ENCODE results near the gene FADD. TPM values are rescaled to one million over a fixed set of nuclear protein-coding genes. Genes with fewer than 3 reads are reported as not detected.

The FADD gene
- total RNA-seq: 10 to 100 TPM; 11.1 to 11.3 TPM
- long read RNA-seq, transcript FADD-201 (2 exons, 1,841 nt): major isoform, 24 of 25 reads
- long read RNA-seq, partial matches to known transcripts: 0 of 25 reads
- long read RNA-seq, other reads (novel, unspliced or antisense): 1 of 25 reads

GRCh38 chr11:70202920-70203750 is at the start of gene FADD:
Gene FADD (plus strand): TSS chr11:70203296. CDS start chr11:70203460, 164 bp downstream.
- peak; percentile 92 for DNase-seq
- ATAC-seq: peak; percentile 86 to 94
- intact Hi-C loops (cut with DNase I): no loop called here

GRCh38 chr11:70155386-70155785 is 47.7 kb upstream of the FADD start:
- intact Hi-C loops (cut with DNase I): no loop called here
- no peak for DNase-seq
- ATAC-seq: no peak

GRCh38 chr11:70156291-70157037 is 46.6 kb upstream of the FADD start:
- no peak for DNase-seq
- no peak for ATAC-seq
- intact Hi-C loops (cut with DNase I): no loop called here

GRCh38 chr11:70158201-70158600 is 44.9 kb upstream of the FADD start:
- ATAC-seq: peak in 1 of 2 donors; percentile 34
- no peak for DNase-seq
- intact Hi-C loops (cut with DNase I): no loop called here

- intact Hi-C loops (cut with DNase I): no loop called here
- ATAC-seq: no peak
- no peak for DNase-seq
These were observed 44.2 kb upstream of the FADD start for GRCh38 chr11:70158757-70159389.

- intact Hi-C loops (cut with DNase I): no loop called here
- DNase-seq (peak; percentile 54), ATAC-seq (peak; percentile 41 to 44)
These were observed 43.2 kb upstream of the FADD start for GRCh38 chr11:70159627-70160570.

- ATAC-seq: no peak
- DNase-seq: no peak
- intact Hi-C loops (cut with DNase I): no loop called here
These were observed 42.0 kb upstream of the FADD start for GRCh38 chr11:70161043-70161625.

- DNase-seq (no peak), ATAC-seq (no peak)
- intact Hi-C loops (cut with DNase I): no loop called here
These were observed 38.4 kb upstream of the FADD start for GRCh38 chr11:70164705-70165104.

GRCh38 chr11:70167120-70167519 is 36.0 kb upstream of the FADD start:
- intact Hi-C loops (cut with DNase I): no loop called here
- no peak for DNase-seq
- ATAC-seq: no peak

- no peak for ATAC-seq
- intact Hi-C loops (cut with DNase I): no loop called here
- no peak for DNase-seq
These were observed 35.2 kb upstream of the FADD start for GRCh38 chr11:70167723-70168404.

GRCh38 chr11:70168405-70168754 is 34.7 kb upstream of the FADD start:
- no peak for ATAC-seq
- intact Hi-C loops (cut with DNase I): no loop called here
- DNase-seq: no peak

- intact Hi-C loops (cut with DNase I): no loop called here
- DNase-seq: no peak
- no peak for ATAC-seq
These were observed 34.0 kb upstream of the FADD start for GRCh38 chr11:70169127-70169526.

GRCh38 chr11:70169632-70170031 is 33.5 kb upstream of the FADD start:
- intact Hi-C loops (cut with DNase I): no loop called here
- no peak for DNase-seq

GRCh38 chr11:70170596-70171210 is 32.4 kb upstream of the FADD start:
- intact Hi-C loops (cut with DNase I): no loop called here
- no peak for ATAC-seq
- no peak for DNase-seq

More at GRCh38 chr11:70169632-70170031, 33.5 kb upstream of the FADD start:
- no peak for ATAC-seq

- DNase-seq: no peak
- intact Hi-C loops (cut with DNase I): no loop called here
- no peak for ATAC-seq
These were observed 30.1 kb upstream of the FADD start for GRCh38 chr11:70173018-70173417.

GRCh38 chr11:70174547-70175235 is 28.4 kb upstream of the FADD start:
- no peak for ATAC-seq
- intact Hi-C loops (cut with DNase I): no loop called here
- DNase-seq: no peak

GRCh38 chr11:70175236-70175698 is 27.8 kb upstream of the FADD start:
- intact Hi-C loops (cut with DNase I): no loop called here
- no peak for DNase-seq
- ATAC-seq: no peak

Measured in left cardiac atrium (tissue), 4 donors.